Calu3 (cell line): ENCODE data around the gene IBA57. TPM values are rescaled to one million over a fixed set of nuclear protein-coding genes. Genes with fewer than 3 reads are reported as not detected.
A peak's percentile ranks its signal among the peaks of the same experiment; 100 is the strongest.

Experiments
- BruUV-seq: library from RNA; stranded (reverse); fragments of 400-500 nt; replicated peaks from 2 replicates; lab custom pipeline; 2021; lab: Mats Ljungman, UMichigan
- CTCF ChIA-PET: fragments of 300-600 bp; sonication (Branson Sonifier 250); formaldehyde crosslinking; loops from one replicate; lab custom pipeline; 2022; ENCODE audit warnings: antibody characterized with exemption; lab: Charles Lee
- DNase-seq: peaks from one replicate; pipeline ENCODE4 v3.0.0; 2022
- H3K27ac Mint-ChIP-seq: one replicate; pipeline ENCODE4 v1.8.0; 2022; ENCODE audit warnings: mixed read lengths; ENCODE audit not compliant: unreplicated experiment
- H3K27me3 Mint-ChIP-seq: one replicate; pipeline ENCODE4 v1.8.0; 2022; ENCODE audit warnings: mixed read lengths; ENCODE audit not compliant: unreplicated experiment
- H3K36me3 Mint-ChIP-seq: one replicate; pipeline ENCODE4 v1.8.0; 2022; ENCODE audit warnings: mild to moderate bottlenecking, moderate library complexity, mixed read lengths; ENCODE audit not compliant: insufficient read depth, unreplicated experiment
- H3K4me1 Mint-ChIP-seq: one replicate; pipeline ENCODE4 v1.8.0; 2022; ENCODE audit warnings: mild to moderate bottlenecking, low read depth, mixed read lengths; ENCODE audit not compliant: unreplicated experiment
- H3K4me3 Mint-ChIP-seq: one replicate; pipeline ENCODE4 v1.8.0; 2022; ENCODE audit warnings: mild to moderate bottlenecking, low read depth, moderate library complexity, mixed read lengths; ENCODE audit not compliant: unreplicated experiment
- H3K9me3 Mint-ChIP-seq: one replicate; pipeline ENCODE4 v1.8.0; 2022; ENCODE audit warnings: low read depth, mixed read lengths; ENCODE audit not compliant: unreplicated experiment
- CTCF ChIP-seq: fragments of 200-600 bp; IDR thresholded peaks from one replicate; pipeline ENCODE4 v1.8.0; 2022; ENCODE audit warnings: antibody characterized with exemption; ENCODE audit not compliant: unreplicated experiment
- intact Hi-C: fragments of 100-400 bp; cut with micrococcal nuclease; formaldehyde crosslinking; loops from one replicate; pipeline ENCODE4 v1.10.0; 2022; ENCODE audit not compliant: unreplicated experiment
- total RNA-seq: library from RNA; stranded (reverse); gene quantifications from 2 replicates; pipeline ENCODE4 v1.2.3, GENCODE V29; 2022

IBA57 gene
- total RNA-seq, 1 experiment from 2014 or later = 9.2 TPM

- Mint-ChIP-seq H3K36me3 (peaks cover 10% of the 10 kb centered on the region), H3K4me3 (peak overlapping the region; percentile 79), H3K27me3 (no peaks in the 10 kb centered on the region), H3K9me3 (no peaks in the 10 kb centered on the region), H3K4me1 (peaks cover 17% of the 10 kb centered on the region), H3K27ac (peak overlapping the region; percentile 80)
- CTCF ChIA-PET = interaction anchor here (0.7 to 3.3 kb wide), 5 partner anchors 34 to 383 kb away, joined by 3 to 32 read pairs (median 6); partner anchors contain the start of gene IBA57
- TF ChIP-seq CTCF = no peak
- intact Hi-C loops = loop anchor here (1.0 to 10.0 kb wide), 7 partner anchors 35 to 383 kb away; a partner anchor contains a TSS
- peak; percentile 52 for DNase-seq
- BruUV-seq = no TSS peak
Observed at GRCh38 chr1:228131766-228132165, 33.8 kb upstream of the IBA57 start.

GRCh38 chr1:228134591-228134990 is 31.0 kb upstream of the IBA57 start:
- Mint-ChIP-seq H3K4me3 (no peak overlapping the region), H3K27me3 (no peaks in the 10 kb centered on the region), H3K36me3 (peaks cover 12% of the 10 kb centered on the region), H3K4me1 (peaks cover 17% of the 10 kb centered on the region), H3K9me3 (no peaks in the 10 kb centered on the region), H3K27ac (no peak overlapping the region)
- TF ChIP-seq CTCF = no peak
- DNase-seq = no peak
- intact Hi-C loops = loop anchor here (5.0 to 10.0 kb wide), 3 partner anchors 260 to 368 kb away; a partner anchor contains a TSS
- BruUV-seq = no TSS peak
- CTCF ChIA-PET = no interaction called here

- BruUV-seq = no TSS peak
- Mint-ChIP-seq H3K9me3 (no peaks in the 10 kb centered on the region), H3K4me1 (no peaks in the 10 kb centered on the region), H3K27ac (no peak overlapping the region), H3K27me3 (no peaks in the 10 kb centered on the region), H3K4me3 (no peak overlapping the region), H3K36me3 (peaks cover 26% of the 10 kb centered on the region)
- DNase-seq = no peak
- TF ChIP-seq CTCF = no peak
- CTCF ChIA-PET = interaction anchor here (1.0 to 1.4 kb wide), 2 partner anchors 15 to 27 kb away, joined by 3 to 4 read pairs; no protein-coding TSS in a partner anchor
- intact Hi-C loops = loop anchor here (10.0 kb wide), 1 partner anchor 258 kb away; no protein-coding TSS in a partner anchor
Observed at GRCh38 chr1:228136901-228137300, 28.7 kb upstream of the IBA57 start.

- DNase-seq = no peak
- H3K4me1 Mint-ChIP-seq = peaks cover 20% of the 10 kb centered on the region
- no peaks in the 10 kb centered on the region for H3K9me3 Mint-ChIP-seq
- TSS peak; percentile 84 for BruUV-seq
- H3K4me3 Mint-ChIP-seq = peak overlapping the region; percentile 84
- H3K36me3 Mint-ChIP-seq = peaks cover 45% of the 10 kb centered on the region
- peak overlapping the region; percentile 94 for H3K27ac Mint-ChIP-seq
- intact Hi-C loops = loop anchor here (10.0 kb wide), 1 partner anchor 255 kb away; no protein-coding TSS in a partner anchor
- no peak for TF ChIP-seq CTCF
- no peaks in the 10 kb centered on the region for H3K27me3 Mint-ChIP-seq
- CTCF ChIA-PET = no interaction called here
Observed at GRCh38 chr1:228139406-228139930, 26.1 kb upstream of the IBA57 start.
